ENCODE data around the gene ZYG11B. TPM values are rescaled to one million over a fixed set of nuclear protein-coding genes. Genes with fewer than 3 reads are reported as not detected.
"Not testable (repeated sequence)": the region's sequence is repeated elsewhere in the genome, so short reads cannot be mapped to it uniquely, and the experiment has no call there.

The ZYG11B gene
- total RNA-seq, 2 donors from 2014 or later, result 38.6 to 65.5 TPM

DNA sequence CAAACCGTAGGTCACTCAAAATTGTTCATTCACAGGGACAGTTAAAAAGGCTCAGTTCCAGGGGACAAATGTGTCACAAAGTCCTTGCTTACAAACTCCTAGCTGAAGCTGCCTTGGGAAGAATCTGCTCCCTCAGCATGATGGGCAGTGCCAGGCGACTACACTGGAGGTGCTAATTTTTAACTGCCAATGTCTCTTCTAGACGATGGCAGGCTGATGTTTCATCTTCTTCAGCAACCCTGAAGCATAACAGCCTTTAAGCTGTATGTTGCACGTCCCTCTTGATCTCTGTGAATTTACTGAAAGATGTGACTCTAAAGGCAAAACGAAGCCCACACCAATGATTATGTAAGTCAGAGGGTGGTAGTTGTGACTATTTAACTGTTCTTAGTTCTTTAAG is 39.4 kb upstream of the ZYG11B start:
- H3K36me3 ChIP-seq, result no peaks in the 10 kb centered on the region
- no peaks in the 10 kb centered on the region for H3K27me3 ChIP-seq (replicated peaks; ENCODE audit: insufficient read depth)
- no peak overlapping the region for H3K4me3 ChIP-seq
- no peak for DNase-seq (ENCODE audit: low spot score)
- no peaks in the 10 kb centered on the region for H3K4me1 ChIP-seq (replicated peaks)
- 96% methylated on average over 5 of the region's 5 CpGs for WGBS
- intact Hi-C loops (cut with DNase I), result loop anchor here (5.0 to 10.0 kb wide), 3 partner anchors 282 to 562 kb away; partner anchors contain the start of genes CC2D1B, ORC1 and PRPF38A
- no peak for TF ChIP-seq POLR2A (IDR thresholded peaks at IDR 0.05)
- TF ChIP-seq, protein P1, sequence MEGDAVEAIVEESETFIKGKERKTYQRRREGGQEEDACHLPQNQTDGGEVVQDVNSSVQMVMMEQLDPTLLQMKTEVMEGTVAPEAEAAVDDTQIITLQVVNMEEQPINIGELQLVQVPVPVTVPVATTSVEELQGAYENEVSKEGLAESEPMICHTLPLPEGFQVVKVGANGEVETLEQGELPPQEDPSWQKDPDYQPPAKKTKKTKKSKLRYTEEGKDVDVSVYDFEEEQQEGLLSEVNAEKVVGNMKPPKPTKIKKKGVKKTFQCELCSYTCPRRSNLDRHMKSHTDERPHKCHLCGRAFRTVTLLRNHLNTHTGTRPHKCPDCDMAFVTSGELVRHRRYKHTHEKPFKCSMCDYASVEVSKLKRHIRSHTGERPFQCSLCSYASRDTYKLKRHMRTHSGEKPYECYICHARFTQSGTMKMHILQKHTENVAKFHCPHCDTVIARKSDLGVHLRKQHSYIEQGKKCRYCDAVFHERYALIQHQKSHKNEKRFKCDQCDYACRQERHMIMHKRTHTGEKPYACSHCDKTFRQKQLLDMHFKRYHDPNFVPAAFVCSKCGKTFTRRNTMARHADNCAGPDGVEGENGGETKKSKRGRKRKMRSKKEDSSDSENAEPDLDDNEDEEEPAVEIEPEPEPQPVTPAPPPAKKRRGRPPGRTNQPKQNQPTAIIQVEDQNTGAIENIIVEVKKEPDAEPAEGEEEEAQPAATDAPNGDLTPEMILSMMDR (IDR thresholded peaks at IDR 0.05), result no peak
- TF ChIP-seq POLR2AphosphoS5 (IDR thresholded peaks at IDR 0.05), result no peak
- no peak overlapping the region for H3K27ac ChIP-seq
- H3K9me3 ChIP-seq, result no peaks in the 10 kb centered on the region

DNA sequence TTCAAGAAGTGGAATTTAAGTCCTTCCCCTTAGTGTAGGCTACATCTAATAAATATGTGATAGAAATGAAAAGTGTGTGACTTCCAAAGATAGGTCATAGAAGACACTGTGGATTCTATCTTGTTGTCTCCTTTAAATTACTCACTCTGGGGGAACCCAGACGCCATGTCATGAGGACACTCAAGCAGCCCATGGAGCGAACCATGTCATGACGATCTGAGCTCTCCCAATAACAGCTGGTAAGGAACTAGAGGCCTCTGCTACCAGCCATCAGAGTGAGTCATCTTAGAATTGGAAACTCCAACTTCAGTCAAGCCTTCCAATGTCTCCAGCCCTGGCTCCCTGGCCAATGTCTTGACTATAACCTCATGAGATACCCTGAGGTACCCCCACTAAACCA is 34.4 kb upstream of the ZYG11B start:
- Histone ChIP-seq H3K27ac (no peak overlapping the region), H3K4me1 (replicated peaks) (no peaks in the 10 kb centered on the region), H3K9me3 (no peaks in the 10 kb centered on the region), H3K36me3 (peaks cover 0 to 3% of the 10 kb centered on the region in 2 donors), H3K27me3 (replicated peaks; ENCODE audit: insufficient read depth) (no peaks in the 10 kb centered on the region), H3K4me3 (no peak overlapping the region)
- TF ChIP-seq POLR2A (IDR thresholded peaks at IDR 0.05) (no peak), POLR2AphosphoS5 (IDR thresholded peaks at IDR 0.05) (no peak)
- TF ChIP-seq, protein P1 (IDR thresholded peaks at IDR 0.05), result no peak
- 93% methylated on average over 3 of the region's 3 CpGs for WGBS
- intact Hi-C loops (cut with DNase I), result no loop called here
- DNase-seq (ENCODE audit: low spot score), result no peak

GRCh38 chr1:52692697-52693096 is 33.6 kb upstream of the ZYG11B start:
- 98% methylated on average over 4 of the region's 4 CpGs for WGBS
- TF ChIP-seq POLR2A (IDR thresholded peaks at IDR 0.05) (no peak), POLR2AphosphoS5 (IDR thresholded peaks at IDR 0.05) (no peak)
- TF ChIP-seq, protein P1 (IDR thresholded peaks at IDR 0.05), result no peak
- H3K27me3 ChIP-seq (replicated peaks; ENCODE audit: insufficient read depth), result no peaks in the 10 kb centered on the region
- H3K9me3 ChIP-seq, result no peaks in the 10 kb centered on the region
- intact Hi-C loops (cut with DNase I), result no loop called here
- H3K4me3 ChIP-seq, result no peak overlapping the region
- H3K36me3 ChIP-seq, result peaks cover 0 to 3% of the 10 kb centered on the region in 2 donors
- no peak for DNase-seq (ENCODE audit: low spot score)
- no peak overlapping the region for H3K27ac ChIP-seq
- no peaks in the 10 kb centered on the region for H3K4me1 ChIP-seq (replicated peaks)

GRCh38 chr1:52693351-52693750 is 32.9 kb upstream of the ZYG11B start:
- intact Hi-C loops (cut with DNase I); H3K4me3 ChIP-seq; H3K36me3 ChIP-seq; H3K4me1 ChIP-seq (replicated peaks); H3K27ac ChIP-seq; DNase-seq (ENCODE audit: low spot score); H3K9me3 ChIP-seq; H3K27me3 ChIP-seq (replicated peaks; ENCODE audit: insufficient read depth): not testable (repeated sequence)
- WGBS, result 97% methylated on average over 10 of the region's 10 CpGs

DNA sequence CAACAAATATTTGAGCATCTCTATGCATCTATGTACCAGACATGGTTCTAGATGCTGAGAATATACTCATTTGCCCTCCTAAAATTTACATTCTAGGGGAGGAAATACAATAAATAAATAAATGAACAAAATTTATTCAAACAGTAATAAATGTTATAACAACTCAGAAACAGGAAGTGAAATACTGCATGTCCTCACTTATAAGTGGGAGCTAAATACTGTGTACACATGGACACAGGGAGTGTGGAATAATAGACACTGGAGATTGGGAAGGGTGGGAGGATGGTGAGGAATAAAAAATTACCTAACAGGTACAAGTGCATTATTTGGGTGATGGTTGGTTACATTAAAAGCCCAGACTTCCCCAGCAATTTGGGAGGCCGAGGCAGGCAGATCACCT is 32.4 kb upstream of the ZYG11B start:
- no peak for DNase-seq (ENCODE audit: low spot score)
- Histone ChIP-seq H3K27ac (no peak overlapping the region), H3K4me3 (no peak overlapping the region), H3K36me3 (peaks cover 0 to 3% of the 10 kb centered on the region in 2 donors), H3K9me3 (no peaks in the 10 kb centered on the region), H3K4me1 (replicated peaks) (no peaks in the 10 kb centered on the region), H3K27me3 (replicated peaks; ENCODE audit: insufficient read depth) (no peaks in the 10 kb centered on the region)
- 91% methylated on average over 1 of the region's 1 CpG for WGBS
- no peak for TF ChIP-seq POLR2AphosphoS5 (IDR thresholded peaks at IDR 0.05)
- no peak for TF ChIP-seq POLR2A (IDR thresholded peaks at IDR 0.05)
- TF ChIP-seq, protein P1 (IDR thresholded peaks at IDR 0.05), result no peak
- intact Hi-C loops (cut with DNase I), result no loop called here
